ENCODE results near the gene KDSR.

- no peak for TF ChIP-seq CTCF (IDR thresholded peaks at IDR 0.05; ENCODE audit: insufficient read depth, low read length)
- TF ChIP-seq POLR2AphosphoS5 (IDR thresholded peaks at IDR 0.05; ENCODE audit: low read depth), result no peak
- TF ChIP-seq REST (IDR thresholded peaks at IDR 0.05; ENCODE audit: insufficient replicate concordance, low read depth), result no peak
- no peak for TF ChIP-seq GABPA (IDR thresholded peaks at IDR 0.05; ENCODE audit: low read depth)
Measured at GRCh38 chr18:63329431-63330145, 37.4 kb downstream of the KDSR start.

Data from HL-60 (cell line).